K562 (cell line): ENCODE results near the gene LRP1B. TPM values are rescaled to one million over a fixed set of nuclear protein-coding genes. Genes with fewer than 3 reads are reported as not detected.

Experiments
- ATAC-seq: fragments of 200-7000 bp; cut with Tn5 transposase; 3 replicates; pipeline ENCODE4 v1.9.1; 2020; ENCODE audit warnings: moderate library complexity
- BruUV-seq: library from RNA; stranded (reverse); fragments of 400-500 nt; replicated peaks from 2 replicates; lab custom pipeline; 2021; lab: Mats Ljungman, UMichigan
- CTCF ChIA-PET: fragments of 300-600 bp; formaldehyde crosslinking; extraction: SDS; loops from one replicate; lab custom pipeline; 2021; ENCODE audit warnings: low intra/inter-chr PET ratio; lab: Yijun Ruan, JAX
- POLR2A ChIA-PET: fragments of 300-600, 350-650 bp; sonication (Branson Sonifier 250); formaldehyde crosslinking; extraction: SDS; loops from one replicate; lab custom pipeline; 2021; ENCODE audit warnings: antibody characterized with exemption, inconsistent platforms; lab: Yijun Ruan, JAX
- DNase-seq, 4 experiments: peaks; one replicate each; pipeline versions ENCODE4 v3.0.0 to v3.0.0-alpha.2; 2011 to 2018; ENCODE audit warnings: low spot score in 3 of 4, mixed read lengths in 3 of 4; ENCODE audit errors: extremely low read depth in 1 of 4
- FAIRE-seq: peaks from 2 replicates; lab custom pipeline; 2011; peaks lifted over from hg19 to GRCh38; lab: Jason Lieb, UNC
- H2AFZ ChIP-seq: 2 replicates; pipeline ENCODE4 v1.6.0; 2011; ENCODE audit warnings: low read depth, low read length, control low read depth, inconsistent platforms
- H3K27ac ChIP-seq: fragments of 200-600 bp; 3 replicates; pipeline ENCODE4 v1.8.0; 2011; ENCODE audit warnings: low read depth, mild to moderate bottlenecking, control low read depth, inconsistent platforms, low read length, moderate library complexity, mixed read lengths; ENCODE audit errors: extremely low read depth
- H3K27me3 ChIP-seq, 2 experiments: fragments of 300-600 bp in 1 of 2; 2 replicates in 1 of 2; 3 replicates in 1 of 2; pipeline versions ENCODE4 v1.6.0 to v1.8.0; 2011; ENCODE audit warnings: inconsistent platforms in 2 of 2, low read length in 2 of 2, mild to moderate bottlenecking in 1 of 2, mixed read lengths in 1 of 2, moderate library complexity in 1 of 2; ENCODE audit not compliant: control insufficient read depth in 2 of 2, insufficient read depth in 2 of 2
- H3K36me3 ChIP-seq: fragments of 300-600 bp; 3 replicates; pipeline ENCODE4 v1.8.0; 2011; ENCODE audit warnings: mild to moderate bottlenecking, low read length, inconsistent platforms; ENCODE audit not compliant: control insufficient read depth, insufficient read depth
- H3K4me1 ChIP-seq, 2 experiments: fragments of 200-600 bp in 1 of 2; replicated peaks in 1 of 2; 2 replicates in 1 of 2; 3 replicates in 1 of 2; pipeline versions ENCODE4 v1.5.1 to v1.8.0; 2011; ENCODE audit warnings: inconsistent platforms in 2 of 2, low read length in 2 of 2, mild to moderate bottlenecking in 1 of 2, mixed read lengths in 1 of 2, moderate library complexity in 1 of 2; ENCODE audit not compliant: control insufficient read depth in 2 of 2, insufficient read depth in 2 of 2
- H3K4me2 ChIP-seq: 2 replicates; pipeline ENCODE4 v1.6.1; 2011; ENCODE audit warnings: low read length, control low read depth, inconsistent platforms, mixed read lengths; ENCODE audit not compliant: insufficient read depth
- H3K4me3 ChIP-seq: fragments of 200-600 bp; sonication (generic), shearing (Covaris generic); 2 replicates; pipeline ENCODE4 v1.5.1; 2016; ENCODE audit warnings: control low read depth, inconsistent platforms
- H3K79me2 ChIP-seq: fragments of 200-600 bp; 3 replicates; pipeline ENCODE4 v1.8.0; 2011; ENCODE audit warnings: low read length, inconsistent platforms; ENCODE audit not compliant: control insufficient read depth, insufficient read depth
- H3K9ac ChIP-seq, 2 experiments: 2 replicates each; pipeline versions ENCODE4 v1.6.0 to v1.6.1; 2011; ENCODE audit warnings: low read depth in 2 of 2, low read length in 2 of 2, control low read depth in 1 of 2, inconsistent platforms in 1 of 2, mild to moderate bottlenecking in 1 of 2, mixed read lengths in 1 of 2; ENCODE audit not compliant: insufficient read depth in 1 of 2
- H3K9me1 ChIP-seq: one replicate; pipeline ENCODE4 v1.6.0; 2011; ENCODE audit warnings: inconsistent platforms, mild to moderate bottlenecking, low read length, moderate library complexity; ENCODE audit not compliant: control insufficient read depth, insufficient read depth
- H3K9me3 ChIP-seq: replicated peaks from 2 replicates; pipeline ENCODE4 v1.5.1; 2011; ENCODE audit warnings: low read depth, low read length, inconsistent platforms; ENCODE audit not compliant: control insufficient read depth, insufficient read depth
- H4K20me1 ChIP-seq: replicated peaks from 2 replicates; pipeline ENCODE4 v1.6.1; 2011; ENCODE audit warnings: low read length, inconsistent platforms, mixed read lengths; ENCODE audit not compliant: control insufficient read depth, insufficient read depth
- CAMTA2 ChIP-seq: fragments of 250-450 bp; sonication (Bioruptor Pico); conservative IDR thresholded peaks from 2 replicates; pipeline ENCODE4 v1.5.1; 2022
- CHAMP1 ChIP-seq: fragments of 450-650 bp; IDR thresholded peaks from 2 replicates; pipeline ENCODE4 v1.6.1; 2016; ENCODE audit warnings: mild to moderate bottlenecking
- FOXK1 ChIP-seq: sonication (generic); formaldehyde crosslinking; IDR thresholded peaks from 2 replicates; pipeline ENCODE4 v1.8.0; 2022; ENCODE audit warnings: missing genetic modification reagents, mild to moderate bottlenecking, borderline replicate concordance
- HCFC1 ChIP-seq: IDR thresholded peaks from 2 replicates; pipeline ENCODE4 v1.6.1; 2012; ENCODE audit warnings: low read depth, low read length, improper control_type of control experiment
- MCM3 ChIP-seq: fragments of 450-650 bp; IDR thresholded peaks from 2 replicates; pipeline ENCODE4 v1.6.1; 2016
- NCOA2 ChIP-seq, 2 experiments: fragments of 450-650 bp; IDR thresholded peaks; 2 replicates each; pipeline ENCODE4 v1.6.1; 2018; ENCODE audit warnings: mild to moderate bottlenecking in 2 of 2, moderate library complexity in 1 of 2; ENCODE audit not compliant: partially characterized antibody in 2 of 2
- NELFE ChIP-seq: IDR thresholded peaks from 2 replicates; pipeline ENCODE4 v1.6.1; 2011; ENCODE audit warnings: mild to moderate bottlenecking; ENCODE audit not compliant: insufficient read depth, insufficient read length
- NFATC3 ChIP-seq: fragments of 450-650 bp; IDR thresholded peaks from 2 replicates; pipeline ENCODE4 v1.6.1; 2017; ENCODE audit warnings: mild to moderate bottlenecking
- STAT5A ChIP-seq: IDR thresholded peaks from 2 replicates; pipeline ENCODE4 v1.6.1; 2012; ENCODE audit warnings: low read length, inconsistent platforms, borderline replicate concordance
- THRAP3 ChIP-seq: fragments of 450-650 bp; IDR thresholded peaks from 2 replicates; pipeline ENCODE4 v1.6.1; 2016; ENCODE audit warnings: mild to moderate bottlenecking, inconsistent platforms, borderline replicate concordance
- ZMIZ1 ChIP-seq, 2 experiments: fragments of 150-350 bp in 1 of 2; IDR thresholded peaks; 2 replicates each; pipeline ENCODE4 v1.6.1; 2012 to 2016; ENCODE audit warnings: low read depth in 2 of 2, low read length in 2 of 2, mild to moderate bottlenecking in 1 of 2, moderate library complexity in 1 of 2
- ZNF124 ChIP-seq: sonication (generic); formaldehyde crosslinking; IDR thresholded peaks from 2 replicates; pipeline ENCODE4 v1.8.1; 2022; ENCODE audit warnings: missing genetic modification reagents
- ZSCAN29 ChIP-seq: fragments of 450-650 bp; IDR thresholded peaks from 2 replicates; pipeline ENCODE4 v1.6.1; 2017
- ZSCAN32 ChIP-seq: fragments of 450-650 bp; formaldehyde crosslinking; IDR thresholded peaks from 2 replicates; pipeline ENCODE4 v1.4.0; 2020; ENCODE audit warnings: mild to moderate bottlenecking, moderate library complexity
- WGBS: fragments of 100-300 bp; shearing (Covaris generic); methylation state at CpG from one replicate; pipeline ENCODE4 v1.1.6; 2016; ENCODE audit warnings: low coverage, mixed read lengths; ENCODE audit not compliant: insufficient coverage; ENCODE audit errors: missing lambda C conversion rate; 5-methylcytosine and 5-hydroxymethylcytosine counted together
- in situ Hi-C: fragments of 300-500 bp; cut with MboI; formaldehyde crosslinking; loops from 4 replicates; pipeline ENCODE4 v1.15.0; 2018; ENCODE audit warnings: inconsistent platforms, mixed read lengths
- intact Hi-C: fragments of 100-400 bp; cut with micrococcal nuclease; formaldehyde crosslinking; loops from 2 replicates; pipeline ENCODE4 v1.14.2; 2022
- polyA plus RNA-seq, 8 experiments: library from polyadenylated mRNA; depleted of rRNA in 4 of 8; stranded (reverse) in 5 of 8; unstranded in 3 of 8; fragments of >200 nt; fragmentation: Nextera tagmentation in 2 of 8; fragmentation: Illumina TruSeq in 1 of 8; extraction: Ambion mirVana in 2 of 8; extraction: Trizol in 1 of 8; gene quantifications; 2 replicates each; pipeline versions ENCODE4 v1.2.1 to v1.2.3, GENCODE V29; 2011 to 2014; ENCODE audit warnings: inconsistent platforms in 1 of 8, missing spikeins in 1 of 8
- total RNA-seq, 7 experiments: library from RNA; depleted of rRNA in 6 of 7; stranded (reverse); fragments of >200 nt in 6 of 7; fragmentation: Illumina TruSeq in 2 of 7; extraction: Trizol in 2 of 7; gene quantifications; 2 replicates each; pipeline versions ENCODE4 v1.2.1 to v1.2.3, GENCODE V29; 2011 to 2021; ENCODE audit warnings: low replicate concordance in 1 of 7
- TF ChIP-seq, protein P1 (sequence below): conservative IDR thresholded peaks from 2 replicates; pipeline ENCODE4 v1.6.1; 2011; ENCODE audit warnings: low read depth, mild to moderate bottlenecking, low read length; ENCODE audit not compliant: control insufficient read depth

Gene LRP1B
- total and polyA plus RNA-seq, 9 of the 15 experiments (the other 6 are each of a cell fraction or from before 2014, with no cell fraction given): not detected

GRCh38 chr2:140929849-140930248 is 1201.0 kb downstream of the LRP1B start:
- 0% methylated on average over 5 of the region's 5 CpGs for WGBS
- DNase-seq: no peak
- ATAC-seq: no peak

More at GRCh38 chr2:140929849-140930248, 1201.0 kb downstream of the LRP1B start:
- H3K4me1 ChIP-seq: no peaks in the 10 kb centered on the region
- no peaks in the 10 kb centered on the region for H4K20me1 ChIP-seq
- POLR2A ChIA-PET: no interaction called here
- no peaks in the 10 kb centered on the region for H3K36me3 ChIP-seq
- no peaks in the 10 kb centered on the region for H3K79me2 ChIP-seq
- intact Hi-C loops: no loop called here
- H3K9me1 ChIP-seq: no peaks in the 10 kb centered on the region
- no peak overlapping the region for H3K27ac ChIP-seq
- no peak overlapping the region for H3K9ac ChIP-seq
- no TSS peak for BruUV-seq
- TF ChIP-seq NCOA2 (IDR thresholded peaks at IDR 0.05; ENCODE audit: partially characterized antibody in 2 of 2): no peak
- no peak for TF ChIP-seq HCFC1
- TF ChIP-seq STAT5A: no peak
- no peak for TF ChIP-seq NELFE
- TF ChIP-seq ZMIZ1 (IDR thresholded peaks at IDR 0.05; ENCODE audit: low read depth in 2 of 2, low read length in 2 of 2): no peak
- TF ChIP-seq, protein P1, sequence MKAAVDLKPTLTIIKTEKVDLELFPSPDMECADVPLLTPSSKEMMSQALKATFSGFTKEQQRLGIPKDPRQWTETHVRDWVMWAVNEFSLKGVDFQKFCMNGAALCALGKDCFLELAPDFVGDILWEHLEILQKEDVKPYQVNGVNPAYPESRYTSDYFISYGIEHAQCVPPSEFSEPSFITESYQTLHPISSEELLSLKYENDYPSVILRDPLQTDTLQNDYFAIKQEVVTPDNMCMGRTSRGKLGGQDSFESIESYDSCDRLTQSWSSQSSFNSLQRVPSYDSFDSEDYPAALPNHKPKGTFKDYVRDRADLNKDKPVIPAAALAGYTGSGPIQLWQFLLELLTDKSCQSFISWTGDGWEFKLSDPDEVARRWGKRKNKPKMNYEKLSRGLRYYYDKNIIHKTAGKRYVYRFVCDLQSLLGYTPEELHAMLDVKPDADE: no peak
- no peak for TF ChIP-seq CHAMP1
- no peak for TF ChIP-seq NFATC3
- no peak for TF ChIP-seq THRAP3
- no peak for TF ChIP-seq ZSCAN29
- TF ChIP-seq ZSCAN32 (CRISPR knock-in tag): no peak
- no peak for TF ChIP-seq FOXK1
- no peak for TF ChIP-seq CAMTA2
- no peak for TF ChIP-seq ZNF124 (CRISPR knock-in tag)
- TF ChIP-seq MCM3: no peak
- TF ChIP-seq, all 486 proteins: peak for 0
- CTCF ChIA-PET: no interaction called here
- H3K27me3 ChIP-seq: no peaks in the 10 kb centered on the region
- no peak overlapping the region for H2AFZ ChIP-seq
- H3K4me3 ChIP-seq: no peak overlapping the region
- no peaks in the 10 kb centered on the region for H3K9me3 ChIP-seq
- no peak overlapping the region for H3K4me2 ChIP-seq
- no peak for FAIRE-seq
- in situ Hi-C loops: no loop called here
